Spleen (tissue), 13 donors: ENCODE results near the gene MARK3. TPM values are rescaled to one million over a fixed set of nuclear protein-coding genes. Genes with fewer than 3 reads are reported as not detected.

ENCODE experiments used
- DNase-seq: peaks from one replicate; pipeline ENCODE4 v3.0.0-alpha.2; 2020
- H3K27ac ChIP-seq, 8 donors: fragments of 200-600 bp; sonication (generic) in 7 of 8; 1 replicate in 4 of 8; 2 replicates in 4 of 8; pipeline versions ENCODE4 v1.5.0 to v1.8.0; 2016 to 2021; ENCODE audit warnings: inconsistent platforms in 4 of 8, mild to moderate bottlenecking in 4 of 8, moderate library complexity in 1 of 8
- H3K27me3 ChIP-seq, 7 donors: fragments of 200-600 bp; sonication (generic) in 6 of 7; replicated peaks in 1 of 7; 1 replicate in 4 of 7; 2 replicates in 3 of 7; pipeline versions ENCODE4 v1.5.0 to v1.8.0; 2016 to 2021; ENCODE audit warnings: inconsistent platforms in 3 of 7, mild to moderate bottlenecking in 1 of 7
- H3K36me3 ChIP-seq, 6 donors: fragments of 200-600 bp; sonication (generic) in 5 of 6; 1 replicate in 4 of 6; 2 replicates in 2 of 6; pipeline versions ENCODE4 v1.5.0 to v1.8.0; 2016 to 2021; ENCODE audit warnings: inconsistent platforms in 2 of 6
- H3K4me1 ChIP-seq, 6 donors: fragments of 200-600 bp; sonication (generic) in 5 of 6; 1 replicate in 3 of 6; 2 replicates in 3 of 6; pipeline versions ENCODE4 v1.5.0 to v1.8.0; 2016 to 2021; ENCODE audit warnings: inconsistent platforms in 3 of 6
- H3K4me3 ChIP-seq, 8 donors: fragments of 200-600 bp; sonication (generic) in 7 of 8; 1 replicate in 4 of 8; 2 replicates in 4 of 8; pipeline versions ENCODE4 v1.5.0 to v1.8.0; 2016 to 2021; ENCODE audit warnings: inconsistent platforms in 4 of 8, mild to moderate bottlenecking in 4 of 8, moderate library complexity in 2 of 8
- H3K9me3 ChIP-seq, 8 donors: fragments of 200-600 bp; sonication (generic) in 7 of 8; 1 replicate in 4 of 8; 2 replicates in 4 of 8; pipeline versions ENCODE4 v1.5.0 to v1.8.0; 2016 to 2021; ENCODE audit warnings: inconsistent platforms in 4 of 8
- POLR2A ChIP-seq, 3 donors: fragments of 450-650 bp; IDR thresholded peaks; one replicate each; pipeline ENCODE4 v1.5.1; 2017; ENCODE audit warnings: antibody characterized with exemption in 3 of 3, mild to moderate bottlenecking in 1 of 3
- POLR2AphosphoS5 ChIP-seq, 3 donors: sonication (generic); formaldehyde crosslinking; IDR thresholded peaks; one replicate each; pipeline ENCODE4 v1.5.1; 2017; ENCODE audit warnings: antibody characterized with exemption in 3 of 3
- WGBS, 5 donors: extraction: QIAGEN DNeasy Blood & Tissue Kit in 3 of 5; methylation state at CpG; one replicate each; pipeline versions ENCODE4 v1.1.5 to v1.1.7; 2013 to 2018; 5-methylcytosine and 5-hydroxymethylcytosine counted together
- intact Hi-C: fragments of 100-400 bp; cut with DNase I; formaldehyde crosslinking; loops from one replicate; pipeline ENCODE4 v1.15.0; 2023; ENCODE audit warnings: low total_unique reads
- long read RNA-seq, 2 donors: transcript quantifications; one replicate each; lab custom pipeline, GENCODE V29; 2026
- polyA plus RNA-seq, 3 donors: library from polyadenylated mRNA; stranded (reverse); fragments of 200-250 nt; gene quantifications; one replicate each; pipeline ENCODE4 v1.2.1, GENCODE V29; 2013
- total RNA-seq, 7 donors: library from RNA; depleted of rRNA in 3 of 7; stranded (reverse); fragments of >200 nt in 3 of 7; fragmentation: NEBNext Ultra II Directional in 4 of 7; extraction: Animal tissue kit (Norgen Biotek cat#: 25700) in 4 of 7; gene quantifications; one replicate each; pipeline versions ENCODE4 v1.1.0 to v1.2.1, GENCODE V29; 2016 to 2021
- TF ChIP-seq, protein P1 (sequence below), 11 experiments: fragments of 200-600 bp in 7 of 11; fragments of 450-650 bp in 4 of 11; sonication (generic) in 4 of 11; IDR thresholded peaks in 8 of 11; conservative IDR thresholded peaks in 3 of 11; 1 replicate in 7 of 11; 2 replicates in 4 of 11; pipeline versions ENCODE4 v1.4.0 to v1.8.0; 2016 to 2021; ENCODE audit warnings: antibody characterized with exemption in 11 of 11, inconsistent platforms in 4 of 11, mild to moderate bottlenecking in 1 of 11
- donor health status: healthy with polysubstance abuse.
- donor health status: DM: no; HTN: no; CAD: no; lungs with moderate emphysema.
- donor health status: DM: no; HTN: no; CAD: no.
- donor health status: Bipolar disorder and iron deficiency.
- donor health status: healthy.
- donor health status: DM: no; HTN: no; CAD: no.
- donor health status: DM: yes; HTN: yes; CAD: no.

MARK3 gene
- total RNA-seq = 100 to 1,000 TPM in 6 of 7 donors, 10 to 100 TPM in 1; 89.3 to 144 (median 114) TPM
- polyA plus RNA-seq = 10 to 100 TPM; 40.4 to 98.7 (median 70.0) TPM
- long read RNA-seq, donor 1, partial matches to known transcripts = 5 of 16 reads
- long read RNA-seq, donor 1, other reads (novel, unspliced or antisense) = 0 of 16 reads
- long read RNA-seq, donor 2, transcript MARK3-202 (16 exons, 3,283 nt) = major isoform, 6 of 14 reads
- long read RNA-seq, donor 2, partial matches to known transcripts = 0 of 14 reads
- long read RNA-seq, donor 2, other reads (novel, unspliced or antisense) = 0 of 14 reads

DNA sequence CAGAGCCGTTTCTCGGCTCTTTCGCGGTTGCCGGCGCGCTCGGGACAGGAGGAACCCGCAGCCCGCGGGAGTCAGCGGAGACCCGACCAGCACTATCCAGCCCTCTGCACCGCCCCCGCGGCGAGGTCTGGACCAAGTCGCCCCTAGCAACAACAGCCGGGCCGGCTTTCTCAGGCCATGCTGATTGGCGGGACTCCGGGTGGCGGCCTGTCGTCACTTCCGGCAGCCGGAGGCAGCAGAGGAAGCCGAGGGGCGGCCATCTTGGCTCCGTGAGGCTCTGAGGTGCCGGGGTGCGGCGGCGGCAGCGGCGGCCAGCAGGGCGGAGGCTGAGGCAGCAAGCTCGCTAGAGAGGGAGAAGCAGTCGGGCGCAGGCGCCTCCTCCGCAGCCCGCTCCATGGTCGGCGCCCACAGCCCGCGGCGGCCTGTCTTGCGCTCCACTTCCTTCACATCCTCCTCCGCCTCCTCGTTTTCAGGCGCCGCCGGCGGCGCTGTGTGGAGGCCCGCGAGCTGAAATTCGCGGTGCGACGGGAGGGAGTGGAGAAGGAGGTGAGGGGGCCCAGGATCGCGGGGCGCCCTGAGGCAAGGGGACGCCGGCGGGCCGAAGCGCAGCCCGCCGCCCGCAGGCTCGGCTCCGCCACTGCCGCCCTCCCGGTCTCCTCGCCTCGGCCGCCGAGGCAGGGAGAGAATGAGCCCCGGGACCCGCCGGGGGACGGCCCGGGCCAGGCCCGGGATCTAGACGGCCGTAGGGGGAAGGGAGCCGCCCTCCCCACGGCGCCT lies at the start of gene MARK3:
Gene MARK3 (plus strand): TSS at position 264 of the 777 bp plus-strand sequence. CDS start 615 bp downstream, outside the sequence.
- Histone ChIP-seq H3K27me3 (no peaks in the 10 kb centered on the region), H3K9me3 (no peaks in the 10 kb centered on the region), H3K4me1 (peaks cover 31 to 57% (median 40%) of the 10 kb centered on the region in 6 donors), H3K27ac (peak within 1 kb of the TSS; percentile 94 to 100 (median 99)), H3K36me3 (no peaks in the 10 kb centered on the region), H3K4me3 (peak within 1 kb of the TSS; percentile 75 to 94 (median 88))
- peak; percentile 99 for DNase-seq
- TF ChIP-seq POLR2A (IDR thresholded peaks at IDR 0.05) (peak in 1 of 3 donors; percentile 82), POLR2AphosphoS5 (IDR thresholded peaks at IDR 0.05) (peak; percentile 95 to 97 (median 97))
- TF ChIP-seq, protein P1, sequence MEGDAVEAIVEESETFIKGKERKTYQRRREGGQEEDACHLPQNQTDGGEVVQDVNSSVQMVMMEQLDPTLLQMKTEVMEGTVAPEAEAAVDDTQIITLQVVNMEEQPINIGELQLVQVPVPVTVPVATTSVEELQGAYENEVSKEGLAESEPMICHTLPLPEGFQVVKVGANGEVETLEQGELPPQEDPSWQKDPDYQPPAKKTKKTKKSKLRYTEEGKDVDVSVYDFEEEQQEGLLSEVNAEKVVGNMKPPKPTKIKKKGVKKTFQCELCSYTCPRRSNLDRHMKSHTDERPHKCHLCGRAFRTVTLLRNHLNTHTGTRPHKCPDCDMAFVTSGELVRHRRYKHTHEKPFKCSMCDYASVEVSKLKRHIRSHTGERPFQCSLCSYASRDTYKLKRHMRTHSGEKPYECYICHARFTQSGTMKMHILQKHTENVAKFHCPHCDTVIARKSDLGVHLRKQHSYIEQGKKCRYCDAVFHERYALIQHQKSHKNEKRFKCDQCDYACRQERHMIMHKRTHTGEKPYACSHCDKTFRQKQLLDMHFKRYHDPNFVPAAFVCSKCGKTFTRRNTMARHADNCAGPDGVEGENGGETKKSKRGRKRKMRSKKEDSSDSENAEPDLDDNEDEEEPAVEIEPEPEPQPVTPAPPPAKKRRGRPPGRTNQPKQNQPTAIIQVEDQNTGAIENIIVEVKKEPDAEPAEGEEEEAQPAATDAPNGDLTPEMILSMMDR (IDR thresholded peaks at IDR 0.05 in 8 of 11, conservative IDR thresholded peaks at IDR 0.05 in 3 of 11) = peak in 6 of 11 experiments; percentile 22 to 50 (median 37)
- 0 to 1% (median 0%) methylated on average over 22 to 91 of the region's 91 CpGs for WGBS, 5 donors
- intact Hi-C loops = no loop called here

DNA sequence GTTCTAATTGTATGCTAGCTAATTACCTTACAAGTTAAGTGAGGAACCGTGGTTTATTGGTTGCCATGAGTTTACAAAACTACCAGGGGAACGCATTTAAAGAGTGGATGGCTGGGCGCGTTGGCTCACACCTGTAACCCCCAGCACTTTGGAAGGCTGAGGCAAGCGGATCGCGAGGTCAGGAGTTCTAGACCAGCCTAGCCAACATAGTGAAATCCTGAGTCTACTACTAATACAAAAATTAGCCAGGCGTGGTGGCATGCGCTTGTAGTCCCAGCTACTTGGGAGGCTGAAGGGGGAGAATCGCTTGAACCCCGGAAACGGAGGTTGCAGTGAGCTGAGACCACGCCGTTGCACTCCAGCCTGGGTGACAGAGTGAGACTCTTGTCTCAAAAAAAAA lies 49.0 kb upstream of the MARK3 start:
- Histone ChIP-seq H3K36me3 (peaks cover 12 to 60% (median 58%) of the 10 kb centered on the region in 6 donors), H3K27me3 (no peaks in the 10 kb centered on the region), H3K4me1 (peaks cover 19 to 80% (median 59%) of the 10 kb centered on the region in 6 donors), H3K4me3 (peak overlapping the region in 7 of 8 donors; percentile 75 to 96 (median 93)), H3K9me3 (no peaks in the 10 kb centered on the region), H3K27ac (peak overlapping the region in 2 of 8 donors; percentile 9 to 98)
- WGBS, 5 donors = 93 to 96% (median 95%) methylated on average over 14 of the region's 14 CpGs
- DNase-seq = no peak
- intact Hi-C loops = no loop called here
- TF ChIP-seq POLR2AphosphoS5 (IDR thresholded peaks at IDR 0.05) (no peak), POLR2A (IDR thresholded peaks at IDR 0.05) (no peak)
- TF ChIP-seq, protein P1 (IDR thresholded peaks at IDR 0.05 in 8 of 11, conservative IDR thresholded peaks at IDR 0.05 in 3 of 11) = no peak

DNA sequence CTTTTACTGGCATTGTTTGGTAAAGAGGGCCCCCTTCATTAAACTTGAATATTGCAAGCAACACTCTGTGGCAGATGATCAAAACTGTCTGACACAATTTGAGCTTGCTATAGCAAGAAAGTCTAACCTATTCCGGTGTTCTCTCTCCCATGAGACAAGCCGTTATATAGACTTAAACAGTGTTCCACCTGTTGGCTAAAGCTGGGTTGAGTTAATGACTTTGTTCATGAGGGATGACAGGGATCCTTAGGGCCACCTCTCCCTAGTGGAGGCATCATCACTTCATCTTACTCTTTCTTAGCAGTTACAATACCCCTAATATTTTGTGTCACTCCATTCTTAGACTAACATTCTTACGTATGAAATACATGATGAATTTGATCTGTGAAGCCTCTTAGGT lies 47.4 kb upstream of the MARK3 start:
- 82 to 94% (median 91%) methylated on average over 3 of the region's 3 CpGs for WGBS, 5 donors
- no peak for TF ChIP-seq POLR2AphosphoS5 (IDR thresholded peaks at IDR 0.05)
- no peak for TF ChIP-seq POLR2A (IDR thresholded peaks at IDR 0.05)

DNA sequence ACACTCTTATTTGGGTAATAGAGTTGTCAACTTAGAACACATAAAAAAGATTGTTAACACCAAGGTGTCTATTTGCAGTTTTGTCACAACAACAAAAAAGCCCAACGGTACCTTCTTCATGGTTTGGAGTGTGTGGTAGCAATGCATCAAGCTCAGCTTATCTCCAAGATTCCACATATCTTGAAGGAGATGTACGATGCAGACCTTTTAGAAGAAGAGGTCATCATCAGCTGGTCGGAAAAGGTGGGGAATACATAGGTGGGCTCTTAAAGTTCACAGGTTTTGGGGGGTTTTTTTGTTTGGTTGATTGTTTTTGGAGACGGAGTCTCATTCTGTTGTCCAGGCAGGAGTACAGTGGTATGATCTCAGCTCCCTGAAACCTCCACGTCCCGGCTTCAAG lies 45.7 kb upstream of the MARK3 start:
- TF ChIP-seq, protein P1 (IDR thresholded peaks at IDR 0.05 in 8 of 11, conservative IDR thresholded peaks at IDR 0.05 in 3 of 11) = no peak
- TF ChIP-seq POLR2AphosphoS5 (IDR thresholded peaks at IDR 0.05) (no peak), POLR2A (IDR thresholded peaks at IDR 0.05) (no peak)
- Histone ChIP-seq H3K27ac (no peak overlapping the region), H3K4me1 (peaks cover 19 to 77% (median 47%) of the 10 kb centered on the region in 6 donors), H3K36me3 (peaks cover 12 to 94% (median 92%) of the 10 kb centered on the region in 6 donors), H3K9me3 (no peaks in the 10 kb centered on the region), H3K27me3 (no peaks in the 10 kb centered on the region), H3K4me3 (no peak overlapping the region)
- DNase-seq = no peak
- intact Hi-C loops = no loop called here
- WGBS, 5 donors = 81 to 94% (median 84%) methylated on average over 6 of the region's 6 CpGs

More for the DNA sequence above, 47.4 kb upstream of the MARK3 start:
- H3K36me3 ChIP-seq = peaks cover 12 to 76% (median 74%) of the 10 kb centered on the region in 6 donors
- H3K4me1 ChIP-seq = peaks cover 19 to 84% (median 54%) of the 10 kb centered on the region in 6 donors
- DNase-seq = no peak
- intact Hi-C loops = no loop called here
- H3K4me3 ChIP-seq = no peak overlapping the region
- H3K9me3 ChIP-seq = no peaks in the 10 kb centered on the region
- peak overlapping the region in 1 of 8 donors; percentile 28 for H3K27ac ChIP-seq
- no peaks in the 10 kb centered on the region for H3K27me3 ChIP-seq
